Muscle layer of colon (tissue), 2 donors: ENCODE data around the gene AK8.
A peak's percentile ranks its signal among the peaks of the same experiment; 100 is the strongest.

Source experiments
- H3K27ac ChIP-seq: one replicate; pipeline ENCODE4 v1.7.0; 2013; ENCODE audit warnings: low read depth, mild to moderate bottlenecking, low read length, moderate library complexity
- H3K27me3 ChIP-seq, 2 donors: one replicate each; pipeline ENCODE4 v1.7.0; 2013; ENCODE audit warnings: low read length in 2 of 2, mild to moderate bottlenecking in 2 of 2; ENCODE audit not compliant: insufficient read depth in 2 of 2, control insufficient read depth in 1 of 2
- H3K36me3 ChIP-seq: one replicate; pipeline ENCODE4 v1.7.0; 2013; ENCODE audit warnings: mild to moderate bottlenecking, low read length; ENCODE audit not compliant: insufficient read depth
- H3K4me1 ChIP-seq: one replicate; pipeline ENCODE4 v1.7.0; 2013; ENCODE audit warnings: mild to moderate bottlenecking, low read length; ENCODE audit not compliant: insufficient read depth
- H3K4me3 ChIP-seq, 2 donors: one replicate each; pipeline ENCODE4 v1.7.0; 2013; ENCODE audit warnings: low read length in 2 of 2, low read depth in 1 of 2, mild to moderate bottlenecking in 1 of 2, moderate library complexity in 1 of 2
- H3K9ac ChIP-seq: one replicate; pipeline ENCODE4 v1.7.0; 2013; ENCODE audit warnings: low read length
- H3K9me3 ChIP-seq: one replicate; pipeline ENCODE4 v1.7.0; 2013; ENCODE audit warnings: mild to moderate bottlenecking, low read length
- donor health status: abdominal sarcoma.
- donor health status: Adenocarcinoma of cecum.

AK8 gene

DNA sequence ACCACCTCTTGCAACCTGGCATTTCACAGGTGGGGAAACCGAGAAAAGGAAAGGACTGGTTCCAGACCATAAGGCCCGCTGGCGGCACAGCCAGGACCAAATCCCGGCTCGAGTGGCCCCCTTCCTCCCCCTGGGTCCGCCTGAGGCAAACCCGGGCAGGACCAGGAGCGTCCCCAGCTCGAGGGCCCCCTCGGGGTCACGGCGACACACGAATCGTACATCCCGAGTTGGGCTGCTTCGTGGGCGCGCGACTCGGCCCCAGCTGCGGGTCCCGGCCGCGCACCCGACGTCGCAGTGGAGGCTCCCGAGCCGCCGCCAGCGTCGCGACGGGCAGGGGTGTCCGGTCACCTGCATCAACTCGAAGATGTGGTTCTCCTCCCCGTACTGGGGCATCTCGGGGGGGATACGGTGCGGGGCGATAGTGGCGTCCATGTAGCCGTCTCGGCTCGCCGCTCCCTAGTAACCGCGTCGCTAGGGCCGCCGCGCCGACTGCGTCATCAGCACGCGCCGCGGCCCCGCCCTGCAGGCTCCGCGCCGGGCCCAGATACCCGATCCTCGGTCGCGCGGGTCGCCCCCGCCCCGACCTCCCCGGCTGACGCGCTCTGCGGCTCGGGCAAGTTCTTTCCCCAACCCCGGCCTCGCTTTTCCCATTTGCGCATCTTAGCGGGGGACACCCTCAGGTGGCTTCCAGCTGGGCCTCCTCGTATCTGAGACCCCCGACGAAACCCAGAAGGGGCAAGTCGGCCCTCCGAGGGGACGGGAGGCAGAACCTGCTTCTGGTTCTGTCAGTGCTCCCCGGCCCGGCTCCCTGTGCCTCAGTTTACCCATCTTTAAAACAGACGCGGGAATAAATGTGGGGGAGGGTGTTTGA is at the start of gene AK8:
AK8 (minus strand) TSS at position 461 of the 871 bp plus-strand sequence; CDS start at position 432, 29 bp downstream.
- no peaks in the 10 kb centered on the region for H3K9me3 ChIP-seq
- peak within 1 kb of the TSS; percentile 95 for H3K9ac ChIP-seq
- no peaks in the 10 kb centered on the region for H3K4me1 ChIP-seq
- no peaks in the 10 kb centered on the region for H3K36me3 ChIP-seq
- H3K4me3 ChIP-seq: peak within 1 kb of the TSS; percentile 94 to 100
- no peaks in the 10 kb centered on the region for H3K27me3 ChIP-seq
- H3K27ac ChIP-seq: peak within 1 kb of the TSS; percentile 89

- H3K4me3 ChIP-seq: no peak overlapping the region
- no peaks in the 10 kb centered on the region for H3K9me3 ChIP-seq
- no peak overlapping the region for H3K27ac ChIP-seq
- H3K9ac ChIP-seq: no peak overlapping the region
- H3K27me3 ChIP-seq: no peaks in the 10 kb centered on the region
- H3K4me1 ChIP-seq: peaks cover 9% of the 10 kb centered on the region
- H3K36me3 ChIP-seq: peaks cover 58% of the 10 kb centered on the region
These were observed 49.6 kb upstream of the AK8 start for GRCh38 chr9:132927704-132928103.

- no peaks in the 10 kb centered on the region for H3K4me1 ChIP-seq
- H3K27me3 ChIP-seq: no peaks in the 10 kb centered on the region
- no peak overlapping the region for H3K4me3 ChIP-seq
- no peak overlapping the region for H3K27ac ChIP-seq
- H3K9me3 ChIP-seq: no peaks in the 10 kb centered on the region
- H3K9ac ChIP-seq: no peak overlapping the region
- H3K36me3 ChIP-seq: peaks cover 91% of the 10 kb centered on the region
These were observed 45.3 kb upstream of the AK8 start for GRCh38 chr9:132923346-132923902.

- no peak overlapping the region for H3K9ac ChIP-seq
- H3K27ac ChIP-seq: no peak overlapping the region
- H3K27me3 ChIP-seq: no peaks in the 10 kb centered on the region
- no peak overlapping the region for H3K4me3 ChIP-seq
- no peaks in the 10 kb centered on the region for H3K9me3 ChIP-seq
- H3K36me3 ChIP-seq: peaks cover 82% of the 10 kb centered on the region
- no peaks in the 10 kb centered on the region for H3K4me1 ChIP-seq
These were observed 41.7 kb upstream of the AK8 start for GRCh38 chr9:132919614-132920268.

DNA sequence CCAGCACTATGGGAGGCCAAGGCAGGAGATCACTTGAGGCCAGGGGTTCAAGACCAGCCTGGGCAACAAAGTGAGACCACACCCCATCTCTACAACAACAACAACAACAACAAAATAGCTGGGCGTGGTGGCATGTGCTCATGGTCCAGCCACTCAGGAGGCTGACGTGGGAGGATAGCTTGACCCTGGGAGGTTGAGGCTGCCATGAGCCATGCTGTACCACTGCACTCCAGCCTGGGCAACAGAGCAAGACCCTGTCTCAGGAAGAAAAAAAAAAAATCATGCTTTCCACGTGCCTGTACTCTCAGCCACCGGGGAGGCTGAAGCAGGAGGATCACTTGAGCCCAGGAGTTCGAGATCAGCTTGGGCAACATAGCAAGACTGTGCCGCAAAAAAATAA is 36.8 kb upstream of the AK8 start:
- no peak overlapping the region for H3K27ac ChIP-seq
- no peak overlapping the region for H3K4me3 ChIP-seq
- no peak overlapping the region for H3K9ac ChIP-seq
- H3K9me3 ChIP-seq: no peaks in the 10 kb centered on the region
- peaks cover 56% of the 10 kb centered on the region for H3K36me3 ChIP-seq
- H3K4me1 ChIP-seq: no peaks in the 10 kb centered on the region
- H3K27me3 ChIP-seq: no peaks in the 10 kb centered on the region

DNA sequence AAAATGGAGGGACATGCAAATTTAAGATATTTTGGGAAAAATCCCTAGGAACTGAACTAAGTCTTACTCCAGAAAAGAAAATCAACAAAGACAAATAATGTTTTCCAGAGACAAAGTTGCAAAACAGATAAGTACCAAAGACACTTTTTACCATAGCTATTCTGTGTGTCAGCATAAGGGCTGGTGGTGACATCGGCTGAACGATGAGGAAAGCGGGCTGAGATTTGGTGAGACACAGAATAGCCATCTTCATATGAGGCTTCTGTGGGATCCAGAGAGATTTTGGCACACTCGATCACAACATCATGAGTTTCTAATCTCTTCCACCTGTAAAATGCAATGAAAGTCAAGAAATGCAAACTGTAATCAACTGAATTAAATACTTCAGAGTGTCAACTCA is 34.0 kb upstream of the AK8 start:
- Histone ChIP-seq H3K36me3 (peaks cover 41% of the 10 kb centered on the region), H3K27ac (no peak overlapping the region), H3K9me3 (no peaks in the 10 kb centered on the region), H3K27me3 (no peaks in the 10 kb centered on the region), H3K4me3 (no peak overlapping the region), H3K4me1 (no peaks in the 10 kb centered on the region), H3K9ac (no peak overlapping the region)

GRCh38 chr9:132910376-132910775 is 32.3 kb upstream of the AK8 start:
- Histone ChIP-seq H3K4me3 (no peak overlapping the region), H3K4me1 (no peaks in the 10 kb centered on the region), H3K36me3 (peaks cover 38% of the 10 kb centered on the region), H3K9ac (no peak overlapping the region), H3K27me3 (no peaks in the 10 kb centered on the region), H3K9me3 (no peaks in the 10 kb centered on the region), H3K27ac (no peak overlapping the region)

- Histone ChIP-seq H3K9me3 (no peaks in the 10 kb centered on the region), H3K27me3 (no peaks in the 10 kb centered on the region), H3K27ac (no peak overlapping the region), H3K4me1 (no peaks in the 10 kb centered on the region), H3K36me3 (peaks cover 47% of the 10 kb centered on the region), H3K9ac (no peak overlapping the region), H3K4me3 (no peak overlapping the region)
These were observed 31.2 kb upstream of the AK8 start for GRCh38 chr9:132909311-132909710.

DNA sequence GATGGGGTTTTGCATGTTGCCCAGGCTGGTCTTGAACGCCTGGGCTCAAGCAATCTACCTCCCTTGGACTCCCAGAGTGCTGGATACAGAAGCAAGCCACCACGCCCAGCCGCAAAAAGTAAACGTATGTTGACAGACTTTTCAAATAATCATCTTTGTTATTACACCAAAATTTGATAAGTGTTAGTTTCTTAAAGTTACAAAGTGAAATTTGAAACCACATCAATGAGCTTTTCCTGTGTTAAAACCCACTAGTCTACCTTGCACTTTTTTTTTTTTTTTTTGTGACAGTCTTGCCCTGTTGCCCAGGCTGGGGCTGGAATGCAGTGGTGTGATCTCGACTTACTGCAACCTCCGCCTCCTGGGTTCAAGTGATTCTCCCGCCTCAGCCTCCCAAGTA is 30.6 kb upstream of the AK8 start:
- Histone ChIP-seq H3K9ac (no peak overlapping the region), H3K27ac (no peak overlapping the region), H3K27me3 (no peaks in the 10 kb centered on the region), H3K36me3 (peaks cover 54% of the 10 kb centered on the region), H3K4me1 (no peaks in the 10 kb centered on the region), H3K9me3 (no peaks in the 10 kb centered on the region), H3K4me3 (no peak overlapping the region)

DNA sequence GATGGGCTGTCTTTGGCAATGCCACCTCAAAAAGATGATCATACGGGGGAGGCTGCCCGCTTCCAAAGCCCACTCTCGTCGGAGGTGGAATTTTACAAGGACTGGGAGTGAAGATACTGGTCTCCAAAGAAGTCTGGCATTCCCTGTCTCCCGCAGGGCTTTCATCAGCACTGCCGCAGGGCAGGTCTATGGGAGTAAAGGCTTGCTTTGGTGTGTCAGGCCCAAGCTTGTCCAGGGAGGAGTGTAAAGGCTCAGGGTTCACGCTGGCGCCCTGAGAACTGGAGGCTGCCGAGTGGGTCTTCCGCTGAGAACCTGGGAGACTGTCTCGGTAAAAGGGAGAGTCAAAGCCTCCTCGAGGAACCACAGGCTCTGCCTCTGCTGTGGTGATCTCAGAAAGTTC is 27.6 kb upstream of the AK8 start:
- no peak overlapping the region for H3K27ac ChIP-seq
- no peaks in the 10 kb centered on the region for H3K4me1 ChIP-seq
- H3K9me3 ChIP-seq: no peaks in the 10 kb centered on the region
- peaks cover 66% of the 10 kb centered on the region for H3K36me3 ChIP-seq
- no peaks in the 10 kb centered on the region for H3K27me3 ChIP-seq
- H3K4me3 ChIP-seq: no peak overlapping the region
- H3K9ac ChIP-seq: no peak overlapping the region

- Histone ChIP-seq H3K9me3 (no peaks in the 10 kb centered on the region), H3K27ac (no peak overlapping the region), H3K36me3 (peaks cover 68% of the 10 kb centered on the region), H3K4me1 (no peaks in the 10 kb centered on the region), H3K27me3 (no peaks in the 10 kb centered on the region), H3K4me3 (no peak overlapping the region), H3K9ac (no peak overlapping the region)
These were observed 25.7 kb upstream of the AK8 start for GRCh38 chr9:132903574-132904492.
